ENCODE data around the gene NHS. TPM values are rescaled to one million over a fixed set of nuclear protein-coding genes. Genes with fewer than 3 reads are reported as not detected.

NHS gene
- total RNA-seq, 1 experiment from 2014 or later = 19.5 TPM

- Mint-ChIP-seq H3K27me3 (ENCODE audit: unreplicated experiment) (no peaks in the 10 kb centered on the region), H3K9me3 (ENCODE audit: low read depth, unreplicated experiment) (no peaks in the 10 kb centered on the region), H3K4me1 (ENCODE audit: low read depth, unreplicated experiment) (peaks cover 28% of the 10 kb centered on the region), H3K4me3 (ENCODE audit: low read depth, unreplicated experiment) (no peak overlapping the region), H3K27ac (ENCODE audit: unreplicated experiment) (no peak overlapping the region), H3K36me3 (ENCODE audit: insufficient read depth, unreplicated experiment) (no peaks in the 10 kb centered on the region)
- no peak for DNase-seq
- CTCF ChIA-PET = no interaction called here
- intact Hi-C loops (cut with micrococcal nuclease; ENCODE audit: unreplicated experiment) = no loop called here
- no peak for TF ChIP-seq CTCF (IDR thresholded peaks at IDR 0.05; ENCODE audit: unreplicated experiment)
- BruUV-seq (replicated peaks) = no TSS peak
These were observed 74.9 kb downstream of the NHS start for GRCh38 chrX:17449866-17450265.

- H3K36me3 Mint-ChIP-seq (ENCODE audit: insufficient read depth, unreplicated experiment) = no peaks in the 10 kb centered on the region
- H3K9me3 Mint-ChIP-seq (ENCODE audit: low read depth, unreplicated experiment) = no peaks in the 10 kb centered on the region
- CTCF ChIA-PET = interaction anchor here (0.6 kb wide), 1 partner anchor 1332 kb away, joined by 3 read pairs; no protein-coding TSS in a partner anchor
- intact Hi-C loops (cut with micrococcal nuclease; ENCODE audit: unreplicated experiment) = no loop called here
- no peak for TF ChIP-seq CTCF (IDR thresholded peaks at IDR 0.05; ENCODE audit: unreplicated experiment)
- H3K4me3 Mint-ChIP-seq (ENCODE audit: low read depth, unreplicated experiment) = no peak overlapping the region
- H3K27me3 Mint-ChIP-seq (ENCODE audit: unreplicated experiment) = no peaks in the 10 kb centered on the region
- BruUV-seq (replicated peaks) = no TSS peak
- DNase-seq = no peak
- H3K4me1 Mint-ChIP-seq (ENCODE audit: low read depth, unreplicated experiment) = peaks cover 11% of the 10 kb centered on the region
- H3K27ac Mint-ChIP-seq (ENCODE audit: unreplicated experiment) = no peak overlapping the region
These were observed 78.8 kb downstream of the NHS start for GRCh38 chrX:17453788-17454187.

GRCh38 chrX:17456526-17456925, 81.5 kb downstream of the NHS start:
- Mint-ChIP-seq H3K36me3 (ENCODE audit: insufficient read depth, unreplicated experiment) (no peaks in the 10 kb centered on the region), H3K4me1 (ENCODE audit: low read depth, unreplicated experiment) (peaks cover 22% of the 10 kb centered on the region), H3K9me3 (ENCODE audit: low read depth, unreplicated experiment) (no peaks in the 10 kb centered on the region), H3K27ac (ENCODE audit: unreplicated experiment) (no peak overlapping the region), H3K4me3 (ENCODE audit: low read depth, unreplicated experiment) (no peak overlapping the region), H3K27me3 (ENCODE audit: unreplicated experiment) (no peaks in the 10 kb centered on the region)
- no peak for TF ChIP-seq CTCF (IDR thresholded peaks at IDR 0.05; ENCODE audit: unreplicated experiment)
- no peak for DNase-seq
- intact Hi-C loops (cut with micrococcal nuclease; ENCODE audit: unreplicated experiment) = no loop called here
- CTCF ChIA-PET = no interaction called here
- no TSS peak for BruUV-seq (replicated peaks)

GRCh38 chrX:17459008-17459611, 84.1 kb downstream of the NHS start:
- H3K9me3 Mint-ChIP-seq (ENCODE audit: low read depth, unreplicated experiment) = no peaks in the 10 kb centered on the region
- no peaks in the 10 kb centered on the region for H3K36me3 Mint-ChIP-seq (ENCODE audit: insufficient read depth, unreplicated experiment)
- DNase-seq = no peak
- no peak for TF ChIP-seq CTCF (IDR thresholded peaks at IDR 0.05; ENCODE audit: unreplicated experiment)
- no peaks in the 10 kb centered on the region for H3K27me3 Mint-ChIP-seq (ENCODE audit: unreplicated experiment)
- intact Hi-C loops (cut with micrococcal nuclease; ENCODE audit: unreplicated experiment) = no loop called here
- H3K4me3 Mint-ChIP-seq (ENCODE audit: low read depth, unreplicated experiment) = no peak overlapping the region
- CTCF ChIA-PET = no interaction called here
- H3K27ac Mint-ChIP-seq (ENCODE audit: unreplicated experiment) = no peak overlapping the region
- BruUV-seq (replicated peaks) = no TSS peak
- H3K4me1 Mint-ChIP-seq (ENCODE audit: low read depth, unreplicated experiment) = peaks cover 28% of the 10 kb centered on the region

Data from Calu3 (cell line).